ENCODE measurements around the gene IBTK. TPM values are rescaled to one million over a fixed set of nuclear protein-coding genes. Genes with fewer than 3 reads are reported as not detected.

The IBTK gene
- polyA plus RNA-seq, 1 donor (not counting 4 experiments of a cell fraction or from before 2014, with no cell fraction given), result 27.0 TPM

- no peak for TF ChIP-seq CTCF (optimal IDR thresholded peaks at IDR 0.05 in 1 of 3, IDR thresholded peaks at IDR 0.05 in 1 of 3, conservative IDR thresholded peaks at IDR 0.05 in 1 of 3; ENCODE audit: extremely low read depth in 1 of 3, insufficient read depth in 2 of 3, low read length in 3 of 3)
- Histone ChIP-seq H3K4me2 (ENCODE audit: control insufficient read depth, extremely low read depth, insufficient read depth, low read depth, low read length) (no peak overlapping the region), H3K9me3 (ENCODE audit: control insufficient read depth, low read depth, low read length) (no peaks in the 10 kb centered on the region), H3K79me2 (ENCODE audit: control insufficient read depth, insufficient read depth, low read length) (no peaks in the 10 kb centered on the region), H4K20me1 (ENCODE audit: control insufficient read depth, extremely low read depth, insufficient read depth, low read length) (no peaks in the 10 kb centered on the region), H3K36me3 (ENCODE audit: control insufficient read depth in 2 of 2, extremely low read depth in 1 of 2, insufficient read depth in 2 of 2, low read length in 2 of 2) (no peaks in the 10 kb centered on the region), H3K27ac (ENCODE audit: control insufficient read depth, insufficient read depth, low read length) (no peak overlapping the region), H3K27me3 (ENCODE audit: control insufficient read depth, extremely low read depth, insufficient read depth, low read length) (no peaks in the 10 kb centered on the region), H3K4me3 (ENCODE audit: control insufficient read depth in 2 of 3, extremely low read depth in 1 of 3, insufficient read depth in 2 of 3, low read depth in 1 of 3, low read length in 3 of 3) (no peak overlapping the region), H3K4me1 (ENCODE audit: control insufficient read depth, extremely low read depth, insufficient read depth, low read length) (peaks cover 13% of the 10 kb centered on the region), H2AFZ (ENCODE audit: control insufficient read depth, low read length) (peak overlapping the region; percentile 19), H3K9ac (ENCODE audit: control insufficient read depth, extremely low read depth, insufficient read depth, low read length) (no peak overlapping the region), H3K9me1 (ENCODE audit: control insufficient read depth, extremely low read depth, insufficient read depth, low read length) (no peaks in the 10 kb centered on the region)
- dilution Hi-C loops (cut with MboI; ENCODE audit: extremely low pct_ligation_motif_present, low sequenced_read_pairs), result no loop called here
- no peak for FAIRE-seq
- DNase-seq (ENCODE audit: low read depth, low spot score), result no peak
These were observed 13.6 kb upstream of the IBTK start for GRCh38 chr6:82260997-82261732.

- Histone ChIP-seq H3K4me1 (ENCODE audit: control insufficient read depth, extremely low read depth, insufficient read depth, low read length) (peaks cover 13% of the 10 kb centered on the region), H3K27me3 (ENCODE audit: control insufficient read depth, extremely low read depth, insufficient read depth, low read length) (no peaks in the 10 kb centered on the region), H3K79me2 (ENCODE audit: control insufficient read depth, insufficient read depth, low read length) (no peaks in the 10 kb centered on the region), H3K27ac (ENCODE audit: control insufficient read depth, insufficient read depth, low read length) (no peak overlapping the region), H3K9me3 (ENCODE audit: control insufficient read depth, low read depth, low read length) (no peaks in the 10 kb centered on the region), H3K36me3 (ENCODE audit: control insufficient read depth in 2 of 2, extremely low read depth in 1 of 2, insufficient read depth in 2 of 2, low read length in 2 of 2) (no peaks in the 10 kb centered on the region), H2AFZ (ENCODE audit: control insufficient read depth, low read length) (no peak overlapping the region), H4K20me1 (ENCODE audit: control insufficient read depth, extremely low read depth, insufficient read depth, low read length) (no peaks in the 10 kb centered on the region), H3K9me1 (ENCODE audit: control insufficient read depth, extremely low read depth, insufficient read depth, low read length) (no peaks in the 10 kb centered on the region), H3K9ac (ENCODE audit: control insufficient read depth, extremely low read depth, insufficient read depth, low read length) (no peak overlapping the region), H3K4me3 (ENCODE audit: control insufficient read depth in 2 of 3, extremely low read depth in 1 of 3, insufficient read depth in 2 of 3, low read depth in 1 of 3, low read length in 3 of 3) (no peak overlapping the region), H3K4me2 (ENCODE audit: control insufficient read depth, extremely low read depth, insufficient read depth, low read depth, low read length) (no peak overlapping the region)
- no peak for TF ChIP-seq CTCF (optimal IDR thresholded peaks at IDR 0.05 in 1 of 3, IDR thresholded peaks at IDR 0.05 in 1 of 3, conservative IDR thresholded peaks at IDR 0.05 in 1 of 3; ENCODE audit: extremely low read depth in 1 of 3, insufficient read depth in 2 of 3, low read length in 3 of 3)
- no peak for TF ChIP-seq EZH2 (IDR thresholded peaks at IDR 0.05; ENCODE audit: low read length)
- dilution Hi-C loops (cut with MboI; ENCODE audit: extremely low pct_ligation_motif_present, low sequenced_read_pairs), result no loop called here
- no peak for FAIRE-seq
- DNase-seq (ENCODE audit: low read depth, low spot score), result no peak
These were observed 11.8 kb upstream of the IBTK start for GRCh38 chr6:82259389-82259788.
